ENCODE data around the gene ASCL1. TPM values are rescaled to one million over a fixed set of nuclear protein-coding genes. Genes with fewer than 3 reads are reported as not detected.

Gene ASCL1
- total and polyA plus RNA-seq, 4 donors, result not detected

DNA sequence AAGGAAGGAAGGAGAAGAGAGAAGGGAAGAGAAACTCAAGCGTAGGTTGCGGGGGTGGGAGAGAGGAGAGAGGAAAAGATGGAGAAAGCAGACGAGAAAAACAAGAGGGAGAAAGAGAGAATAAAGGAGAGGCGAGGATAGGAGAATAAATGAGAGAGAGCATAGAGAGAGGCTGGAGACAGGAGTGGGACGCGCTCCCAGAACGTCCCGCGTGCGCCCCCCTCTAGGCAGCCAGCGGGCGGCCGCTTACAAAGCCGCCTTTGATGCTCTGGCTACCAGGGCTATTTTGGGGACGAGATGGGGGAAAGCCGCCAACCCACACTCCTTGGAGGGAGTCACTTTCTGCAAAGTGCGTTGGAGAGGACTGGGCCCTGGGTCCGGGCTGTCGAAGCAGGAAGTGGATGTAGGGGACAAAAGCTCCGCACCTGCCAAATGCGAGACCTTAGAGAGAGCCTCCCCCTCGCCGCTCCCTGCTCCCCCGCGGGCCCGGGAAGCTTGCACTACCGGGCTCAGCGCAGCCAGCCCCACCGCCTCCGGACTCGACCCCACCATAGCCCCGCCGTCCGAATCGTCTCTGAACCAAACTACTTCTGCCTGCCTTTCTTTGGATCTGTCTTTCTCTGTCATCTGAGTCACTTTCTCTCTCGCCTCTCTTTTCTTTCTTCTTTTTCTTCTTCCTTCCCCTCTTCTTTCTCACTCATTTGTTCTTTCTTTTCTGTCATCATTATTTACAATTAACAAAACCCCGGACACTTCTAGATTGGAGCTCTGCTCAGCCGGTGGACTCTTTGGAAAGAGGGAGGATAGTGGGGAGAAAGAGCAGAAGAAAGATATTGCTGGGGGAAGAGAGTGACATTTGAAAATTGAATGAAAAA lies 8.0 kb downstream of the ASCL1 start:
- ATAC-seq (ENCODE audit: low FRiP score), result peak; percentile 34

GRCh38 chr12:102966200-102966863 lies 8.9 kb downstream of the ASCL1 start:
- H3K9me3 ChIP-seq (ENCODE audit: control insufficient read depth, low read length), result peaks cover 6% of the 10 kb centered on the region
- no peak for DNase-seq
- intact Hi-C loops (cut with DNase I), result no loop called here
- no peaks in the 10 kb centered on the region for H3K4me1 ChIP-seq (ENCODE audit: control insufficient read depth in 1 of 2, insufficient read depth in 2 of 2, low read length in 2 of 2)
- H3K27ac ChIP-seq (ENCODE audit: low read depth in 1 of 2, low read length in 2 of 2), result no peak overlapping the region
- H3K27me3 ChIP-seq (ENCODE audit: control insufficient read depth in 1 of 2, insufficient read depth in 2 of 2, low read length in 1 of 2), result peaks cover 0 to 7% of the 10 kb centered on the region in 2 donors
- no peaks in the 10 kb centered on the region for H3K36me3 ChIP-seq (ENCODE audit: control insufficient read depth in 1 of 2, insufficient read depth in 2 of 2, low read length in 1 of 2)
- no peak for ATAC-seq (ENCODE audit: low FRiP score)
- WGBS, 2 donors, result 14 to 26% methylated on average over 12 of the region's 12 CpGs
- H3K4me3 ChIP-seq (ENCODE audit: low read length in 2 of 2), result no peak overlapping the region

More for the DNA sequence above, 8.0 kb downstream of the ASCL1 start:
- H3K27ac ChIP-seq (ENCODE audit: low read depth in 1 of 2, low read length in 2 of 2), result no peak overlapping the region
- H3K36me3 ChIP-seq (ENCODE audit: control insufficient read depth in 1 of 2, insufficient read depth in 2 of 2, low read length in 1 of 2), result no peaks in the 10 kb centered on the region
- H3K4me1 ChIP-seq (ENCODE audit: control insufficient read depth in 1 of 2, insufficient read depth in 2 of 2, low read length in 2 of 2), result no peaks in the 10 kb centered on the region
- H3K4me3 ChIP-seq (ENCODE audit: low read length in 2 of 2), result no peak overlapping the region
- H3K27me3 ChIP-seq (ENCODE audit: control insufficient read depth in 1 of 2, insufficient read depth in 2 of 2, low read length in 1 of 2), result peaks cover 0 to 7% of the 10 kb centered on the region in 2 donors
- no peak for DNase-seq
- 1 to 2% methylated on average over 35 to 38 of the region's 38 CpGs for WGBS, 2 donors
- H3K9me3 ChIP-seq (ENCODE audit: control insufficient read depth, low read length), result peaks cover 6% of the 10 kb centered on the region
- intact Hi-C loops (cut with DNase I), result no loop called here

- intact Hi-C loops (cut with DNase I), result no loop called here
- 9 to 15% methylated on average over 4 of the region's 4 CpGs for WGBS, 2 donors
- no peak for ATAC-seq (ENCODE audit: low FRiP score)
Measured at GRCh38 chr12:102970780-102971179, 13.3 kb downstream of the ASCL1 start.

GRCh38 chr12:102971227-102971626 lies 13.8 kb downstream of the ASCL1 start:
- DNase-seq (no peak), ATAC-seq (ENCODE audit: low FRiP score) (no peak)
- intact Hi-C loops (cut with DNase I), result no loop called here
- H3K9me3 ChIP-seq (ENCODE audit: control insufficient read depth, low read length), result peaks cover 1% of the 10 kb centered on the region
- no peaks in the 10 kb centered on the region for H3K36me3 ChIP-seq (ENCODE audit: control insufficient read depth in 1 of 2, insufficient read depth in 2 of 2, low read length in 1 of 2)
- no peaks in the 10 kb centered on the region for H3K4me1 ChIP-seq (ENCODE audit: control insufficient read depth in 1 of 2, insufficient read depth in 2 of 2, low read length in 2 of 2)
- no peak overlapping the region for H3K27ac ChIP-seq (ENCODE audit: low read depth in 1 of 2, low read length in 2 of 2)
- 72 to 77% methylated on average over 3 of the region's 3 CpGs for WGBS, 2 donors
- no peaks in the 10 kb centered on the region for H3K27me3 ChIP-seq (ENCODE audit: control insufficient read depth in 1 of 2, insufficient read depth in 2 of 2, low read length in 1 of 2)
- no peak overlapping the region for H3K4me3 ChIP-seq (ENCODE audit: low read length in 2 of 2)

More at GRCh38 chr12:102970780-102971179, 13.3 kb downstream of the ASCL1 start:
- no peak overlapping the region for H3K4me3 ChIP-seq (ENCODE audit: low read length in 2 of 2)
- H3K36me3 ChIP-seq (ENCODE audit: control insufficient read depth in 1 of 2, insufficient read depth in 2 of 2, low read length in 1 of 2), result no peaks in the 10 kb centered on the region
- no peaks in the 10 kb centered on the region for H3K27me3 ChIP-seq (ENCODE audit: control insufficient read depth in 1 of 2, insufficient read depth in 2 of 2, low read length in 1 of 2)
- H3K4me1 ChIP-seq (ENCODE audit: control insufficient read depth in 1 of 2, insufficient read depth in 2 of 2, low read length in 2 of 2), result no peaks in the 10 kb centered on the region
- H3K9me3 ChIP-seq (ENCODE audit: control insufficient read depth, low read length), result peaks cover 1% of the 10 kb centered on the region
- H3K27ac ChIP-seq (ENCODE audit: low read depth in 1 of 2, low read length in 2 of 2), result no peak overlapping the region
- no peak for DNase-seq

- ATAC-seq (ENCODE audit: low FRiP score) (no peak), DNase-seq (no peak)
- intact Hi-C loops (cut with DNase I), result no loop called here
- Histone ChIP-seq H3K27me3 (ENCODE audit: control insufficient read depth in 1 of 2, insufficient read depth in 2 of 2, low read length in 1 of 2) (no peaks in the 10 kb centered on the region), H3K4me1 (ENCODE audit: control insufficient read depth in 1 of 2, insufficient read depth in 2 of 2, low read length in 2 of 2) (no peaks in the 10 kb centered on the region), H3K9me3 (ENCODE audit: control insufficient read depth, low read length) (no peaks in the 10 kb centered on the region), H3K36me3 (ENCODE audit: control insufficient read depth in 1 of 2, insufficient read depth in 2 of 2, low read length in 1 of 2) (no peaks in the 10 kb centered on the region), H3K27ac (ENCODE audit: low read depth in 1 of 2, low read length in 2 of 2) (no peak overlapping the region), H3K4me3 (ENCODE audit: low read length in 2 of 2) (no peak overlapping the region)
Measured at GRCh38 chr12:102973583-102973982, 16.1 kb downstream of the ASCL1 start.

DNA sequence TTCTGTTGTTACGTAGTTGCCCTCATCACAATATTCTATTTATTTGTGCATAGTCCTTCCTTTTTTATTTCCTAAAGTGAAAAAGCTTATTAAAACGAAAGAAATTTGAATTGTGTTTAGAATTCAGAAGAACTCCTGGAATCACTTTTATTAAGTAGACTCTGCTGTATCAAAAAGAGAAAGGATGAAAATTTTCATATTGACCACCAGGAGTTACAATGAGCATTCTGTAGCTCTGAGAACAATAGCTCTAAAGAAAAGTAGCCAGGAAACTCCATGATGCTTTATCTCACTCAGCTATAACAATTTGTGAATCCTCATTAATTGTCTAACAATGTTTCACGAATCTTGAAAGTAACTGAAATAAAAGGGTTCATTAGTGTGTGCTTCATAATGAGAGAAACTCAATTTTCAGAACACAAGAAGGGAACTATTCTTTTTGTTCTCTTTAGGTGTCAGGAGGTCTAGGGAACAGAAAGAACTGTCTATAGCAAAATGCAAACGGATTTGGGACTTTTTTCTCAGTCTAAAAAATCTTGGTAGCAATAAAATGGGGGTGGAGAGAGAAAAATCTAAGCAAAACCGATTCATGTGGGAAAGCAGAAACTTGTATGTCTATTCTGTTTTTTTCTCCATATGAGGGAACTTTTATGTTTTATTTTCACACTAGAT lies 19.3 kb downstream of the ASCL1 start:
- no peaks in the 10 kb centered on the region for H3K27me3 ChIP-seq (ENCODE audit: control insufficient read depth in 1 of 2, insufficient read depth in 2 of 2, low read length in 1 of 2)
- H3K4me3 ChIP-seq (ENCODE audit: low read length in 2 of 2), result no peak overlapping the region
- intact Hi-C loops (cut with DNase I), result no loop called here
- WGBS, 2 donors, result 51 to 52% methylated on average over 5 of the region's 5 CpGs
- H3K9me3 ChIP-seq (ENCODE audit: control insufficient read depth, low read length), result no peaks in the 10 kb centered on the region
- no peaks in the 10 kb centered on the region for H3K36me3 ChIP-seq (ENCODE audit: control insufficient read depth in 1 of 2, insufficient read depth in 2 of 2, low read length in 1 of 2)
- DNase-seq (no peak), ATAC-seq (ENCODE audit: low FRiP score) (no peak)
- H3K4me1 ChIP-seq (ENCODE audit: control insufficient read depth in 1 of 2, insufficient read depth in 2 of 2, low read length in 2 of 2), result no peaks in the 10 kb centered on the region
- no peak overlapping the region for H3K27ac ChIP-seq (ENCODE audit: low read depth in 1 of 2, low read length in 2 of 2)

- Histone ChIP-seq H3K36me3 (ENCODE audit: control insufficient read depth in 1 of 2, insufficient read depth in 2 of 2, low read length in 1 of 2) (no peaks in the 10 kb centered on the region), H3K4me3 (ENCODE audit: low read length in 2 of 2) (no peak overlapping the region), H3K27me3 (ENCODE audit: control insufficient read depth in 1 of 2, insufficient read depth in 2 of 2, low read length in 1 of 2) (no peaks in the 10 kb centered on the region), H3K27ac (ENCODE audit: low read depth in 1 of 2, low read length in 2 of 2) (no peak overlapping the region), H3K4me1 (ENCODE audit: control insufficient read depth in 1 of 2, insufficient read depth in 2 of 2, low read length in 2 of 2) (no peaks in the 10 kb centered on the region), H3K9me3 (ENCODE audit: control insufficient read depth, low read length) (no peaks in the 10 kb centered on the region)
- WGBS, 2 donors, result 32 to 38% methylated on average over 16 of the region's 16 CpGs
- ATAC-seq (ENCODE audit: low FRiP score) (no peak), DNase-seq (no peak)
- intact Hi-C loops (cut with DNase I), result no loop called here
Measured at GRCh38 chr12:102977945-102978706, 20.7 kb downstream of the ASCL1 start.

- DNase-seq (no peak), ATAC-seq (ENCODE audit: low FRiP score) (no peak)
- intact Hi-C loops (cut with DNase I), result no loop called here
- H3K36me3 ChIP-seq (ENCODE audit: control insufficient read depth in 1 of 2, insufficient read depth in 2 of 2, low read length in 1 of 2), result no peaks in the 10 kb centered on the region
- H3K27ac ChIP-seq (ENCODE audit: low read depth in 1 of 2, low read length in 2 of 2), result no peak overlapping the region
- H3K9me3 ChIP-seq (ENCODE audit: control insufficient read depth, low read length), result no peaks in the 10 kb centered on the region
- no peaks in the 10 kb centered on the region for H3K27me3 ChIP-seq (ENCODE audit: control insufficient read depth in 1 of 2, insufficient read depth in 2 of 2, low read length in 1 of 2)
- no peak overlapping the region for H3K4me3 ChIP-seq (ENCODE audit: low read length in 2 of 2)
- WGBS, 2 donors, result 88 to 97% methylated on average over 1 of the region's 1 CpG
- no peaks in the 10 kb centered on the region for H3K4me1 ChIP-seq (ENCODE audit: control insufficient read depth in 1 of 2, insufficient read depth in 2 of 2, low read length in 2 of 2)
Measured at GRCh38 chr12:102980350-102980749, 22.9 kb downstream of the ASCL1 start.

Measured in aorta (tissue), 5 donors.